SK-N-MC (cell line): ENCODE results near the gene EVC2.

ENCODE experiments used
- DNase-seq: peaks from one replicate; pipeline ENCODE4 v3.0.0-alpha.2; 2011; ENCODE audit warnings: low read depth, low spot score
- H3K27ac ChIP-seq: fragments of 200-600 bp; sonication (generic); 2 replicates; pipeline ENCODE4 v1.5.1; 2016; ENCODE audit warnings: mixed run types
- H3K36me3 ChIP-seq: fragments of 200-600 bp; sonication (generic); 2 replicates; pipeline ENCODE4 v1.6.1; 2017; ENCODE audit warnings: antibody characterized with exemption, low read length, mixed read lengths; ENCODE audit not compliant: insufficient read depth
- H3K4me3 ChIP-seq: fragments of 200-600 bp; sonication (generic); 2 replicates; pipeline ENCODE4 v1.5.1; 2016
- H3K9ac ChIP-seq: fragments of 200-600 bp; sonication (generic); 2 replicates; pipeline ENCODE4 v1.8.0; 2017; ENCODE audit warnings: mixed run types, mixed read lengths; ENCODE audit not compliant: insufficient read length
- H3K9me3 ChIP-seq: fragments of 200-600 bp; sonication (generic); 2 replicates; pipeline ENCODE4 v1.6.1; 2017; ENCODE audit warnings: low read depth, mild to moderate bottlenecking, antibody characterized with exemption, low read length, moderate library complexity, mixed read lengths
- EZH2 ChIP-seq: fragments of 200-600 bp; sonication (generic); IDR thresholded peaks from one replicate; pipeline ENCODE4 v1.6.1; 2017; ENCODE audit warnings: antibody characterized with exemption
- FOXP2 ChIP-seq: optimal IDR thresholded peaks from 2 replicates; pipeline ENCODE3; 2011; ENCODE audit warnings: mild to moderate bottlenecking, moderate library complexity; ENCODE audit not compliant: insufficient read depth; ENCODE audit errors: extremely low read length, control extremely low read depth
- POLR2AphosphoS5 ChIP-seq: IDR thresholded peaks from 2 replicates; pipeline ENCODE4 v1.6.1; 2012; ENCODE audit warnings: mild to moderate bottlenecking, low read depth, low read length, borderline replicate concordance

Gene EVC2

DNA sequence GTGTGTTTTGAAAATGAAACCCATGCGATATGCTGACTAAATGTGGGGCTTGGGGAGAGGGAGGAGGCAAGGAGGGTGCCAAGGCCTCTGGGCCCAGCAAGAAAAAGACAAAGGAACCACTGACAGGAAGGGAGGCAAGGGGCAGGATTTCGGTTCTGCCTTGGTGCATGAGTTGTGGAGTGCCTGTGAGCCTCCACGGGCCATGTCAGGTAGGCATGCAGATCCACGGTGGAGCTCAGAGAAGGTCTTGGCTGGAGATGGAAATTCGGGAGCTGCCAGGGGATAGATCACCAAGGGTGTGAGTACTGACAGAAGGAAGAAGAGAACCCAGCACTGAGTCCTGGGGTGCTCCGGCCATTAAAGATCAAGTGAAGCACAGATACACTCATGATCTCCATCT, 4.1 kb downstream of the EVC2 start:
- Histone ChIP-seq H3K27ac (no peak overlapping the region), H3K9ac (no peak overlapping the region), H3K4me3 (no peak overlapping the region), H3K36me3 (no peaks in the 10 kb centered on the region; the same call in 1 of the 2 replicates), H3K9me3 (no peaks in the 10 kb centered on the region)
- no peak for DNase-seq
- no peak for TF ChIP-seq POLR2AphosphoS5
- no peak for TF ChIP-seq FOXP2
- TF ChIP-seq EZH2, result no peak

DNA sequence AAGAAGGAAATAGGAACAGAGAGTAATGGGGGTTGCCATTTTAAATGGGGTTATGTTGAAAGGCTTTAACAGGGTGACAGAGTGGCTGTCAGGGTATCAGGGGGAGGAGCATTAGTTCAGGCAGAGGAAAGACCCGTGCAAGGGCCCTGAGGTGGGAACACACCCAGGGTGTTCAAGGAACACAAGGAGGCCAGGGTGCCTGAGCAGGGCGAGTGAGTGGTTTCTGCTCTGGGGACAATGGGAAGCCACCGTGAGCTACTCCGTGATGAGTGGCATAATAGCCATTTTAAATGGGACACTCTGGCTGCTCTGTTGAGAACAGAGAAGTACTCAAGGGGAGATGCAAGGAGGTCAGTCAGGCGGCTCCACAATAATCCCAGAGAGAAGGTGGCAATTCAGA, 4.5 kb downstream of the EVC2 start:
- H3K27ac ChIP-seq, result no peak overlapping the region
- no peak overlapping the region for H3K4me3 ChIP-seq
- H3K36me3 ChIP-seq, result no peaks in the 10 kb centered on the region; the same call in 1 of the 2 replicates
- H3K9ac ChIP-seq, result no peak overlapping the region
- no peak for TF ChIP-seq FOXP2
- TF ChIP-seq EZH2, result no peak
- TF ChIP-seq POLR2AphosphoS5, result no peak
- DNase-seq, result no peak
- no peaks in the 10 kb centered on the region for H3K9me3 ChIP-seq

DNA sequence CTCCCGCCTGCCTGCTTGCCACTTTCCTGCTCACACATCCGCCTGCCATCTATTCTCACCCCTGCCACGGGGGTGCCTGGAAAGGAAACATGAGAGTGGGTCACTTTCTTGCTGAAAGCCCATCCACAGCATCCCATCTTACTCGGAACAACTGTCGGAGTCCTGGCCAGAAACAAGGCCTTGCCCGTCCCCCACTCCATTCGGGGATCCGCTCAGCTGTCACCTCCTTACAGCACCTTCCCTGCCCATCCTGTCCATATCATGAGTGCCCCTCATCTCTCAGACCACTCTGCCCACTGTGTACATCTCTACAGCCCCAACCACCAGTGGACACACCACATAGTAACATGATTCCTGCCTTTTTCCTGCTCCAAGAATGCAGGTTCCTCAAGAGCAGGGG, 6.4 kb downstream of the EVC2 start:
- no peak for DNase-seq
- no peaks in the 10 kb centered on the region for H3K9me3 ChIP-seq
- no peaks in the 10 kb centered on the region; the same call in 1 of the 2 replicates for H3K36me3 ChIP-seq
- no peak overlapping the region for H3K4me3 ChIP-seq
- H3K27ac ChIP-seq, result no peak overlapping the region
- TF ChIP-seq POLR2AphosphoS5 (no peak), EZH2 (no peak), FOXP2 (no peak)
- H3K9ac ChIP-seq, result no peak overlapping the region

DNA sequence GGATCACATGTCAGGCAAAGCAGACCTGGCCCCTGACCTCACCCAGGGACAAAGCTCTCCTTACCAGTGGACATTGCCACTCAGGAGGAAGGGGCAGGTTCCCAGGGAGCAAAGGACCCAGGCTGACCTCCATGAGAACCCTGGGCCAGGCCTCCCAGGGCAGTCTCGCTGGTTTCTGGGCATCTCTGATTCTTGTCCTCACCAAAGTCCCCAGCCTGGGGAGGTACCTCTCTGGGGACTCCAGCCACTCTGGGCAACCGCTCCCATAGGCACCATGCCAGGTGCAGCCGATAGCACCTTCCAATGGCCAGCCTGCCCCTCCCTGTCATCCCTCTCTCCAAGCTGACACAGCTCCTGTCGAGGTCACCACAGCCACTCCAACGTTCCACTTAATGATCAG, 7.9 kb downstream of the EVC2 start:
- Histone ChIP-seq H3K9me3 (no peaks in the 10 kb centered on the region), H3K9ac (no peak overlapping the region), H3K36me3 (no peaks in the 10 kb centered on the region; the same call in 1 of the 2 replicates), H3K4me3 (no peak overlapping the region), H3K27ac (no peak overlapping the region)
- no peak for TF ChIP-seq POLR2AphosphoS5
- no peak for TF ChIP-seq FOXP2
- TF ChIP-seq EZH2, result no peak
- DNase-seq, result no peak

DNA sequence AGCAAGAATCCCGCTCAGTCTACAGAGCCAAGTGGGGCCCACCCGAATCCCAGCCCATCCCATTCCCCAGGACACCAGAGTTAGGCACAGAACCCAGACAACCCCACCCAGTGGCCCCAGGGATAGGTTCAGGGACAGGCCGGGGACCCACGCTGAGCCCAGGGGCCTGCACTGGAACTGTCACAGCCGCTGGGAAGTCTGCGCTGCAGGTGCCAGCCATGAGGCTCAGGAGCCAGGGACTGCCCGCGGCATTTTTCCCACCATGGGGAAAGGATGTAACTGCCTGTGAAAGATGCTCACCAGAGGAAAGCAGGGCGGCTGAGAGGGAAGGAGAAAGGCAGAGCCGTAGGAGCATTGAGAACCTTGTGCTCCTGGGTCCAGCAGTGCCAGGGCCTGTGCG, 12.0 kb downstream of the EVC2 start:
- no peak overlapping the region for H3K9ac ChIP-seq
- DNase-seq, result no peak
- H3K4me3 ChIP-seq, result no peak overlapping the region
- no peak overlapping the region for H3K27ac ChIP-seq
- no peaks in the 10 kb centered on the region for H3K9me3 ChIP-seq
- TF ChIP-seq POLR2AphosphoS5 (no peak), FOXP2 (no peak), EZH2 (no peak)
- H3K36me3 ChIP-seq, result no peaks in the 10 kb centered on the region

DNA sequence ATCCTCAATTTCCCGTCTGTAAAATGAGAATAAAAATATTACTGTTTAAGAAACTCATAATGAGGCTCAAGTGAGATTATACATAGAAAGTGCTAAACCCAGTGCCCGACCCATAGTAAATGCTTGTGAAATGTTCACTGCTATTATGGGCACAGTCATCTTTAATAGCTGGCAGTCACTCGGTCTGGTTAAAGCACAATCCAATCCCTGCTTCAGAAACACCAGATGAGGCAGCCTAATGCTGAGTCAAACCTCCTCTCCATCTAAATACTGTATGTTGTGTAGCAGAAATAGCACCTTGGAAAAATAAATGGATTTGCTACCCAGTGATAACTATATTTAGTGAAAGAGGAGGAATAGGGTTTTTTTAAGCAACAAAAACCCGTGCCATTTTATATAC, 14.5 kb downstream of the EVC2 start:
- TF ChIP-seq FOXP2, result no peak
- TF ChIP-seq EZH2, result no peak
- no peak for TF ChIP-seq POLR2AphosphoS5
- Histone ChIP-seq H3K4me3 (no peak overlapping the region), H3K9me3 (no peaks in the 10 kb centered on the region), H3K27ac (no peak overlapping the region), H3K36me3 (no peaks in the 10 kb centered on the region; the same call in 1 of the 2 replicates), H3K9ac (no peak overlapping the region)
- DNase-seq, result no peak

DNA sequence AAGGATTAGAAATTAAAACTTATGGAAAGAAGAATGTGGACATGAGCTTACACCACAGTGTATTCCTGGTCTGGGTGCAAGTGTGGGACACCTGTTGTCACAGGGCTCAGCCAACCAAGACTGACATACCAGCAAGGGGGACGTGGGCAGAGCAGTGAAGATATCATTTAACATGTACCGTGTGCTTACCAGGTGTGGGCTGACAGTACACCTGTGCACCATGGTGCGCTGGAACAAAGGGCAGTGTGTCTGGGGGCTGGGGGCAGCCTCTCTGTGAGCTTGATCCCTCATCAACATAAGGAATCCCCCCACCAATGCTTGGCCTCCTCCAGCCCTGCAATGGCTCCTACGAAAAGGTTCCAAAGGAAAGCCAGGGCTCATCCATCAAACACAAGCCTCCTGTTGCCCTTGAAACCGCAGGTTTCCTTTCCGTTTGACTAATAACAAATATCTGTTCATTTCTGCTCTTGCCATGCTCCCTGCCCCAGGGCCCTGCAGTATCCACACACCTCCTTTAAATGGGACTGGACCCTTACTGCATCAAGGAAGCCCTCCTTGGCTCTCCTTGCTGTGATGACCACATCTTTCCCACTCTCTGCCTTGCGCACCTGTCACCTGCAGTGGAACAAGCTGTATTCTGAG, 16.7 kb downstream of the EVC2 start:
- H3K27ac ChIP-seq, result no peak overlapping the region
- no peak for TF ChIP-seq EZH2
- no peak for TF ChIP-seq FOXP2
- TF ChIP-seq POLR2AphosphoS5, result no peak
- H3K4me3 ChIP-seq, result no peak overlapping the region
- H3K9me3 ChIP-seq, result no peaks in the 10 kb centered on the region
- H3K9ac ChIP-seq, result no peak overlapping the region
- H3K36me3 ChIP-seq, result no peaks in the 10 kb centered on the region; the same call in 1 of the 2 replicates
- DNase-seq, result no peak

DNA sequence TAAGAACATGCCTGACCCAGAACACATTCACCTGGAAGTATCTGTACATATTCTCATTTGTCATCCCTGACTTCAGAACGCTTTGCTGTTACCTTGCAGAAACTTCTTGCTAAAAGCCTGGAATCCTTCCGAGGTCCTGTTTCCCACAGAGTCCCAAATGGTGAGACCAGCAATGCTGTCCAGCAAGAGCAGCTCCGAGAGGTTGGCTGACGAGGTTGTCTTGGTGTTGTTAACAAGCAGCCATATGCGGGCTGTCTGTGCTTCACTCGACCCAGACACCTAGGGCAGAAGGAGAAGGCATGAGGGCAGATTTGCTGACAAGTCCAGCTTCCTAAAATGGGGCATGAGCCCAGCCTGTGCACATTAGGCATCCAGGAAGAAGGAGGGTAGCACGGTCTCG, 19.3 kb downstream of the EVC2 start:
- no peak overlapping the region for H3K27ac ChIP-seq
- H3K36me3 ChIP-seq, result peaks cover 9% of the 10 kb centered on the region; the same call in 1 of the 2 replicates

DNA sequence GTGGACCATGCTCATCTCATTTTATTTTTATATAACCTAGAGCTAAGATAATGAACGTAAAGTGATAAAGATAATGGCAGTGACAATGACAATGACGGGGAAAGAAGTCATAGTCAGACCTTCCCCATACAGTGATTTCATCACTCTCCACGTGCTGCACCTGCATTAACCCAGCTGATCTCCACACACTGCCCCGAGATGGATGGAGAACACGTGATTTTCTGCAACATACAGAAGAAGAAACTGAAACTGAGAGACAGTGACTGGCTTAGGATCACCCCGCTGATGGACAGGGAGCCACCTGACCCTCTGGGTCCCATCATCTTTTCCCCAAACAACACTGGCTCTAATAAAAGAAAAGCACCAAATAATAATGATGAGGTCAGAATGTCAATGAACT, 22.0 kb downstream of the EVC2 start:
- DNase-seq, result no peak
- TF ChIP-seq FOXP2, result no peak
- no peak for TF ChIP-seq POLR2AphosphoS5
- no peak for TF ChIP-seq EZH2
- Histone ChIP-seq H3K27ac (no peak overlapping the region), H3K36me3 (peaks cover 9% of the 10 kb centered on the region; the same call in 1 of the 2 replicates), H3K4me3 (no peak overlapping the region), H3K9ac (no peak overlapping the region), H3K9me3 (no peaks in the 10 kb centered on the region)

More for the DNA sequence above, 19.3 kb downstream of the EVC2 start:
- no peak for DNase-seq
- no peaks in the 10 kb centered on the region for H3K9me3 ChIP-seq
- TF ChIP-seq FOXP2 (no peak), POLR2AphosphoS5 (no peak)
- no peak overlapping the region for H3K4me3 ChIP-seq
- H3K9ac ChIP-seq, result no peak overlapping the region
